Activated CD4-positive, alpha-beta T cell treated with anti-CD3 and anti-CD28 coated beads, Interleukin-2, amount 50 U/mL, for 16 hours (primary cell): ENCODE results near the gene EFR3B.
"Not testable (repeated sequence)": the region's sequence is repeated elsewhere in the genome, so short reads cannot be mapped to it uniquely, and the experiment has no call there.

Source experiments
- DNase-seq: peaks from one replicate; pipeline ENCODE4 v3.0.0-alpha.2; 2020

EFR3B gene

GRCh38 chr2:25115249-25115883 lies 73.5 kb downstream of the EFR3B start:
- DNase-seq = no peak

GRCh38 chr2:25115902-25116301 lies 74.0 kb downstream of the EFR3B start:
- DNase-seq = no peak

GRCh38 chr2:25116956-25117355 lies 75.1 kb downstream of the EFR3B start:
- DNase-seq = no peak

GRCh38 chr2:25119263-25119662 lies 77.4 kb downstream of the EFR3B start:
- DNase-seq = no peak

- no peak for DNase-seq
Measured at GRCh38 chr2:25122367-25122766, 80.5 kb downstream of the EFR3B start.

GRCh38 chr2:25123682-25124081 lies 81.8 kb downstream of the EFR3B start:
- DNase-seq = no peak

GRCh38 chr2:25125189-25125588 lies 83.3 kb downstream of the EFR3B start:
- DNase-seq = no peak

- DNase-seq = no peak
Measured at GRCh38 chr2:25125976-25126375, 84.1 kb downstream of the EFR3B start.

- DNase-seq = not testable (repeated sequence)
Measured at GRCh38 chr2:25127071-25127470, 85.2 kb downstream of the EFR3B start.

GRCh38 chr2:25127646-25128045 lies 85.8 kb downstream of the EFR3B start:
- DNase-seq = no peak

GRCh38 chr2:25129901-25130520 lies 88.1 kb downstream of the EFR3B start:
- no peak for DNase-seq

- DNase-seq = no peak
Measured at GRCh38 chr2:25131253-25131566, 89.3 kb downstream of the EFR3B start.

GRCh38 chr2:25131567-25132298 lies 89.9 kb downstream of the EFR3B start:
- DNase-seq = no peak

- no peak for DNase-seq
Measured at GRCh38 chr2:25132299-25132635, 90.4 kb downstream of the EFR3B start.

- DNase-seq = no peak
Measured at GRCh38 chr2:25132693-25133092, 90.8 kb downstream of the EFR3B start.

- not testable (repeated sequence) for DNase-seq
Measured at GRCh38 chr2:25140535-25140934, 98.7 kb downstream of the EFR3B start.

GRCh38 chr2:25141120-25141519 lies 99.2 kb downstream of the EFR3B start:
- DNase-seq = no peak

- no peak for DNase-seq
Measured at GRCh38 chr2:25145803-25146202, 103.9 kb downstream of the EFR3B start.

GRCh38 chr2:25146896-25147295 lies 105.0 kb downstream of the EFR3B start:
- no peak for DNase-seq

GRCh38 chr2:25149646-25150045 lies 107.8 kb downstream of the EFR3B start:
- DNase-seq = no peak

GRCh38 chr2:25150993-25151392 lies 109.1 kb downstream of the EFR3B start:
- DNase-seq = not testable (repeated sequence)

GRCh38 chr2:25151718-25152117 lies 109.8 kb downstream of the EFR3B start:
- no peak for DNase-seq

GRCh38 chr2:25155401-25155800 lies 113.5 kb downstream of the EFR3B start:
- no peak for DNase-seq

- DNase-seq = no peak
Measured at GRCh38 chr2:25158096-25158852, 116.4 kb downstream of the EFR3B start.
